ENCODE data around the gene PROZ. TPM values are rescaled to one million over a fixed set of nuclear protein-coding genes. Genes with fewer than 3 reads are reported as not detected.

The PROZ gene
- total and polyA plus RNA-seq, 12 donors = 0.03 to 0.20 TPM; not detected in 10

DNA sequence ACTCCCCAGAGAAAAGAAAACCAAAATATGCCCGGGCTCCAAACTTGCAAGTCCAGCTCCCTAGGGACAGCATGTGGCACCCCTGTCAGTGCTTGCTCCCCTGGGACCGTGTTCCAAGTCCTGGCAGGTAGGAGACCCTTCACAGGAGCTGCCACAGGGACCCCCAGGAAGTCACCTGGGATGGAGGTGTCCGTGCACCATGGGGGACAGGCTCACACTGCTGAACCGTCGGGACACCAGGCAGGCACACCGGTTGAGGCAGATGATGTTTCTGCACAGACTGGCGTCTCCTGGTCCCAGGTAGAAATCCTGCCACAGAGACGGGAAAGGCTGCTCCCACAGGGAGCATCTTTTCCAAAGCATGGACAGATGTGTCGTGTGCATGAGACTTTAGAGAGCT is 11.7 kb upstream of the PROZ start:
- H3K36me3 ChIP-seq = no peaks in the 10 kb centered on the region
- peaks cover 0 to 6% (median 0%) of the 10 kb centered on the region in 7 donors for H3K27me3 ChIP-seq
- TF ChIP-seq, protein P1, sequence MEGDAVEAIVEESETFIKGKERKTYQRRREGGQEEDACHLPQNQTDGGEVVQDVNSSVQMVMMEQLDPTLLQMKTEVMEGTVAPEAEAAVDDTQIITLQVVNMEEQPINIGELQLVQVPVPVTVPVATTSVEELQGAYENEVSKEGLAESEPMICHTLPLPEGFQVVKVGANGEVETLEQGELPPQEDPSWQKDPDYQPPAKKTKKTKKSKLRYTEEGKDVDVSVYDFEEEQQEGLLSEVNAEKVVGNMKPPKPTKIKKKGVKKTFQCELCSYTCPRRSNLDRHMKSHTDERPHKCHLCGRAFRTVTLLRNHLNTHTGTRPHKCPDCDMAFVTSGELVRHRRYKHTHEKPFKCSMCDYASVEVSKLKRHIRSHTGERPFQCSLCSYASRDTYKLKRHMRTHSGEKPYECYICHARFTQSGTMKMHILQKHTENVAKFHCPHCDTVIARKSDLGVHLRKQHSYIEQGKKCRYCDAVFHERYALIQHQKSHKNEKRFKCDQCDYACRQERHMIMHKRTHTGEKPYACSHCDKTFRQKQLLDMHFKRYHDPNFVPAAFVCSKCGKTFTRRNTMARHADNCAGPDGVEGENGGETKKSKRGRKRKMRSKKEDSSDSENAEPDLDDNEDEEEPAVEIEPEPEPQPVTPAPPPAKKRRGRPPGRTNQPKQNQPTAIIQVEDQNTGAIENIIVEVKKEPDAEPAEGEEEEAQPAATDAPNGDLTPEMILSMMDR (IDR thresholded peaks at IDR 0.05) = no peak
- 81 to 87% methylated on average over 9 of the region's 9 CpGs for WGBS, 2 donors
- DNase-seq (no peak), ATAC-seq (no peak)
- H3K27ac ChIP-seq = no peak overlapping the region
- no peak overlapping the region for H3K4me3 ChIP-seq
- no peaks in the 10 kb centered on the region for H3K9me3 ChIP-seq
- peaks cover 0 to 1% (median 0%) of the 10 kb centered on the region in 9 donors for H3K4me1 ChIP-seq
- intact Hi-C loops (cut with DNase I) = no loop called here

DNA sequence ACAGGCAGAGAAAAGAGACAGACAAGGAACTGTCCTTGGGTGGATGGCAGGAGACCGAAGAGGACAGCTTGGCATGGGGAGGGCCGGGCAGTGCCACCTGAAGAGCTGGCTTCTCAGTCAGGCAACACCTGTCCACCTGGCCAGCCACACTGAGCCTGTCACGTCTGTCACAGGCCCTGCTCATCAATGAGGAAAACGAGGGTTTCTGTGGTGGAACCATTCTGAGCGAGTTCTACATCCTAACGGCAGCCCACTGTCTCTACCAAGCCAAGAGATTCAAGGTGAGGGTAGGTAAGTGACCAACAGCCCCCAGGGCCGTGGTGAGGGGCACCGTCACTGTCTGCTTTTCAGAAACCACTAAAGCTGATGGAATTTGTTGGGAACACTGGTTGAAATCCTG is 11.2 kb upstream of the PROZ start:
- intact Hi-C loops (cut with DNase I) = no loop called here
- TF ChIP-seq, protein P1 (IDR thresholded peaks at IDR 0.05) = no peak
- H3K9me3 ChIP-seq = no peaks in the 10 kb centered on the region
- H3K4me1 ChIP-seq = peaks cover 0 to 6% (median 4%) of the 10 kb centered on the region in 9 donors
- H3K36me3 ChIP-seq = no peaks in the 10 kb centered on the region
- 85 to 87% methylated on average over 8 of the region's 8 CpGs for WGBS, 2 donors
- H3K27ac ChIP-seq = no peak overlapping the region
- ATAC-seq (no peak), DNase-seq (no peak)
- no peak overlapping the region for H3K4me3 ChIP-seq
- H3K27me3 ChIP-seq = peaks cover 0 to 7% (median 0%) of the 10 kb centered on the region in 7 donors

DNA sequence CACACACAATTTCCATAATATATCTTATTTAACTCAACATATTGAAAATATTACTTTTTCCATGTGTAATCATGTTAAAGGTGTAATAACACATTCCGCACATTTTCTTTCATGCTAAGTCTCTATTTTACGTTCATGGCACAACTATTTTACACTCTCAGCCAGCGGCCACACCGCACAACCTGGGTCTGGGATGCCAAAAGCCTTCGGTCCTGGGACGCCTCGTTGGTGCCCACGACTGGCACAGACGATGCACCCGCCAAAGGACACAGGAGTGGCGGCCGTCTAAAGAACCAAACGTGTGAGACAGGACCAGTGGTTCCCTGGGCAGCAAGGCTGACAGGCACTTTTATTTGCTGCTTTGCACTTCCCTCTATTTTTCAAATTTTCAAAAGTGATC is 10.0 kb upstream of the PROZ start:
- intact Hi-C loops (cut with DNase I) = no loop called here
- 92 to 95% methylated on average over 13 of the region's 13 CpGs for WGBS, 2 donors
- no peaks in the 10 kb centered on the region for H3K36me3 ChIP-seq
- peaks cover 6 to 18% (median 11%) of the 10 kb centered on the region in 9 donors for H3K4me1 ChIP-seq
- TF ChIP-seq, protein P1 (IDR thresholded peaks at IDR 0.05) = no peak
- no peak overlapping the region for H3K27ac ChIP-seq
- no peak overlapping the region for H3K4me3 ChIP-seq
- DNase-seq (no peak), ATAC-seq (no peak)
- H3K27me3 ChIP-seq = peaks cover 0 to 19% (median 0%) of the 10 kb centered on the region in 7 donors
- H3K9me3 ChIP-seq = no peaks in the 10 kb centered on the region

DNA sequence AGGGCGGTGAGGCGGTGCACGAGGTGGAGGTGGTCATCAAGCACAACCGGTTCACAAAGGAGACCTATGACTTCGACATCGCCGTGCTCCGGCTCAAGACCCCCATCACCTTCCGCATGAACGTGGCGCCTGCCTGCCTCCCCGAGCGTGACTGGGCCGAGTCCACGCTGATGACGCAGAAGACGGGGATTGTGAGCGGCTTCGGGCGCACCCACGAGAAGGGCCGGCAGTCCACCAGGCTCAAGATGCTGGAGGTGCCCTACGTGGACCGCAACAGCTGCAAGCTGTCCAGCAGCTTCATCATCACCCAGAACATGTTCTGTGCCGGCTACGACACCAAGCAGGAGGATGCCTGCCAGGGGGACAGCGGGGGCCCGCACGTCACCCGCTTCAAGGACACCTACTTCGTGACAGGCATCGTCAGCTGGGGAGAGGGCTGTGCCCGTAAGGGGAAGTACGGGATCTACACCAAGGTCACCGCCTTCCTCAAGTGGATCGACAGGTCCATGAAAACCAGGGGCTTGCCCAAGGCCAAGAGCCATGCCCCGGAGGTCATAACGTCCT is 9.4 kb upstream of the PROZ start:
- Histone ChIP-seq H3K36me3 (no peaks in the 10 kb centered on the region), H3K4me1 (peaks cover 8 to 20% (median 11%) of the 10 kb centered on the region in 9 donors), H3K27me3 (peaks cover 0 to 20% (median 0%) of the 10 kb centered on the region in 7 donors), H3K27ac (no peak overlapping the region), H3K9me3 (no peaks in the 10 kb centered on the region), H3K4me3 (no peak overlapping the region)
- no peak for ATAC-seq
- intact Hi-C loops (cut with DNase I) = no loop called here
- WGBS, 2 donors = 95% methylated on average over 38 of the region's 38 CpGs
- no peak for DNase-seq
- TF ChIP-seq, protein P1 (IDR thresholded peaks at IDR 0.05) = no peak
